ENCODE data around the gene PUM1.

- TF ChIP-seq EP300 (IDR thresholded peaks at IDR 0.05; ENCODE audit: borderline replicate concordance in 1 of 2, low read depth in 2 of 2, low read length in 2 of 2) (no peak), CTCF (IDR thresholded peaks at IDR 0.05; ENCODE audit: control extremely low read depth in 1 of 3, insufficient read depth in 1 of 3, low read depth in 1 of 3, low read length in 3 of 3) (no peak), POLR2A (IDR thresholded peaks at IDR 0.05; ENCODE audit: control extremely low read depth in 1 of 2, low read depth in 2 of 2, low read length in 2 of 2) (no peak)
- TF ChIP-seq, protein P1, sequence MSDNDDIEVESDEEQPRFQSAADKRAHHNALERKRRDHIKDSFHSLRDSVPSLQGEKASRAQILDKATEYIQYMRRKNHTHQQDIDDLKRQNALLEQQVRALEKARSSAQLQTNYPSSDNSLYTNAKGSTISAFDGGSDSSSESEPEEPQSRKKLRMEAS (IDR thresholded peaks at IDR 0.05), result no peak
Measured at GRCh38 chr1:30887485-30888315, 177.8 kb downstream of the PUM1 start.

Data from H1 (cell line).